HG03175 (cell line): Measurements from ENCODE around the gene NCEH1.
"Not testable (repeated sequence)": the region's sequence is repeated elsewhere in the genome, so short reads cannot be mapped to it uniquely, and the experiment has no call there.

ENCODE experiments used
- ATAC-seq: cut with Tn5 transposase; IDR thresholded peaks from one replicate; pipeline ENCODE4 v1.9.1; 2021; ENCODE audit warnings: mild to moderate bottlenecking, moderate library complexity; ENCODE audit not compliant: unreplicated experiment

NCEH1 gene

GRCh38 chr3:172710664-172711453, at the start of gene NCEH1:
TSS of gene NCEH1 (minus strand) at chr3:172711067. CDS start at chr3:172710984, 83 bp downstream.
- ATAC-seq, result peak; percentile 100

GRCh38 chr3:172760416-172760815, 49.5 kb upstream of the NCEH1 start:
- ATAC-seq, result not testable (repeated sequence)

- no peak for ATAC-seq
Observed at GRCh38 chr3:172753125-172753524, 42.3 kb upstream of the NCEH1 start.

DNA sequence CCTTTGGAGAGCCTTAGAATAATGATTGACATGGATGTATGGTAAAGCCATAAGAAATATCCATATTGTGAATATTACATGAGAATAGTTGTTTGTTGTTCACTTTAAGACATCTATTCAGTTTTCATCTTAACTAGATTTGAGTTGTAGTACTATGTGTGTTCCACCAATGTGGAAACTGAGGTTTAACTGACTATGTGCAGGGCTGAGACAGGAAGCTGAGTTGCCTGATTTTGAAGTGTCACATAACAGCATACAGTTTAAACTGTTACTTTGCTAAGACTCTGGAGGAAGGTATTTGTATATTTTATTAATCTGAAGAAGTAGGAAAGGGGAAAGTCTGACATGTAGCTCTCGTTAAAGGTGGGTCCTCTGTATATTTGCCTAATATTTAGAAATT, 41.8 kb upstream of the NCEH1 start:
- no peak for ATAC-seq

DNA sequence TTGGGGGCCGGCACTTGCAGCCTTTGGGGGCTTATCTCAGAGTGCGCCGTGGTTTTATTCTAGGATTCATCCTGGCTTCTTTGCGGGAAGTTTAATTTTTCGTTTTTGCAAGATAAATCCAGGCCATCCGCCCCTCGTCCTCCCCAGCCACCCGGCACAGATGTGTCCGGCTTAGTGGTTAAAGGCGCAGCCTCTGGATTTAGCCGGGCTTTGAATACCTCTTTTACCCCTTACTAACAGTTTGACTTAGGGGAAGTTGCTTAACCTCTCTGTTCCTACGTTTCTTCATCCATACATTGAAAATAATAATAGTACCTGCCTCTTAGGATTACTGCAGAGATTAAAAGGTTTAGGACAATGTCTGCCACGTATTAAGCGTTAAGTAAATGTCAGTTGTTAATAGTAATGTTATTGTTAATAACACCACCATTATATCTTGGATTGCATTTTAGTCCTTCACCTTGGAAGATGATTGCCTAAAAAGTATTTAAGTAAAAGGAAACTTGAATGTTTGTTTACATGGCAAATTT, 40.4 kb upstream of the NCEH1 start:
- peak; percentile 6 for ATAC-seq

GRCh38 chr3:172750368-172751174, 39.7 kb upstream of the NCEH1 start, which contains the start of gene ECT2:
TSS of gene ECT2 (plus strand) at chr3:172750726. CDS start at chr3:172754531, 3,805 bp downstream.
- ATAC-seq, result peak; percentile 96

DNA sequence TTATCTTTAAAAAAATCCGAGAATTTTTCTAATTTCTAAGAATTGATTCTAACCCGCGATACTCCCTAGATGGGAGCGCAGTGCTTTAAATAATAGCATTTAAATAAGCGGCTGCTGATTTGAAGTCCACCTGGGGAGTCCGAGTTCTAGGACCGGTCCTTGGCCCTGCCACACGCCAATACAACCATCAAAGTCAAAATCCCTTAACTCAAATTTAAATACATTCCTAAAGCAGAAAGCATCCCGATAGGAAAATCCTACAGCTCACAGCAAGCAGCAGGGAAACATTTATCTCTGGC, 39.2 kb upstream of the NCEH1 start:
- no peak for ATAC-seq

DNA sequence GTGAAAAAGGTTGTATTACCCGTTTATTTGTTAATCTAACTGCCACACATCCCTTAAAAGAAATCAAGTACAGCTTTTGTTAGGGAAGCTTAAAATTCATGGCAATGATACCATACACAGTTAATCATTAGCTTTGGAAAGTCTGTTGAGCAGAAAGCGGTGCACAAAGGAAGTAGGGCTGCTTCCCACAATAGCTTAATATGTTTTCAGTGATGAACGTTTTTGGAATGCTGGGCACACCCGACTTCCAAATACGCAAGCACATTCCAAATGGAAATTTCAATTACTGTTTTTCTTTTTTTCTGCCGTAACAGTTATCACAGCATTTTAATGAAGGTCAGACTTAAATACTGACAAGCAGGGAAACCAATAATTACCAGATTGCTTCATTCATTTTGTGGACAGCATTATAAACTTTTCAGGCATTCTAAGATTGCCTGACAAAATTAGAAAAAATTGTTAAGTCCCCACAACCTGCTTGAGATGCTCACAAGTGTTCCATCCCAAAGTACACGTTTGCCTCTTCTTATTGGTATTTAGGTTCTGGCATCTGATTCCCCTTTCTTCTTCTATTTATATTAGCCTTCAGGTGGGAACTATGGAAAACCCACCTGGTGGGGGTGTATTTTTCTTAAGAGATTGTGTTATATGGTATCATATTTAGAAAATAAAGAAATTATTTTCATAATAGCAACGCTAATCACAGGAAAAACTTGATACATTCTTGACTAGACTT, 38.5 kb upstream of the NCEH1 start:
- no peak for ATAC-seq

GRCh38 chr3:172746475-172746874, 35.6 kb upstream of the NCEH1 start:
- no peak for ATAC-seq

- ATAC-seq, result no peak
Observed at GRCh38 chr3:172739462-172739861, 28.6 kb upstream of the NCEH1 start.

DNA sequence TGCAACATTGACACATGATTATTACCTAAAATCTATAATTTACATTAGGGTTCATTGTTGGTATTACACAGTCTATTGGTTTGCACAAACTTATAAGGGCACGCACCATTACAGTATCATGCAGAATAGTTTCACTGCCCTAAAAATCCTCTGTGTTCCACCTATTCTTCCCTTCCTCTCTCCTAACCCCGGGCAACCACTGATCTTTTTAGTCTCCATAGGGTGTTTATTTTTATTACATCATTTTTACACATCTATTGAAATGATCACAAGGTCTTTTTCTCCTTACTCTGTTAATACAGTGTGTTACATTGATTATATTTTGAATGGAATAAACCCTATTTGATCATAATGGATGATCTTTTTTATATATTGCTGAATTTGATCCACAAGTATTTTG, 24.1 kb upstream of the NCEH1 start:
- ATAC-seq, result no peak

DNA sequence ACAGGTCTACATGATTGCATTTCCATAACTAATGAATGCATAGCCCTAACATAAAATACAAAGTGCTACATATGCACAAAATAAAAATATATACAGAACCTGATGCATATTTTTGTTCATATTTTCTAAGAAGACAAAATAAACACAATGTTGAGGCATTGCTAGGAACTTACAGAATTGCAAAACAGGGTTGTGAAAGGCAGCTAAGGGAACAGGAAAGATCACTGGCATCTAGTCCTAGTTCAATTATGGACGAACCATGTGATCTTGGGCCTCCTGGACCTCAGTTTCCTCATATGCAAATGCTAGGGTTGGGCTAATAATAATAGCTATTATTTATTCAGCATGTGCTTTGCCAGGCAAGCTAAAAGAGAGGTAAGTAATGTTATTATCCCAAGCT, 15.5 kb upstream of the NCEH1 start:
- ATAC-seq, result no peak

GRCh38 chr3:172722536-172723040, 11.7 kb upstream of the NCEH1 start:
- ATAC-seq, result not testable (repeated sequence)

DNA sequence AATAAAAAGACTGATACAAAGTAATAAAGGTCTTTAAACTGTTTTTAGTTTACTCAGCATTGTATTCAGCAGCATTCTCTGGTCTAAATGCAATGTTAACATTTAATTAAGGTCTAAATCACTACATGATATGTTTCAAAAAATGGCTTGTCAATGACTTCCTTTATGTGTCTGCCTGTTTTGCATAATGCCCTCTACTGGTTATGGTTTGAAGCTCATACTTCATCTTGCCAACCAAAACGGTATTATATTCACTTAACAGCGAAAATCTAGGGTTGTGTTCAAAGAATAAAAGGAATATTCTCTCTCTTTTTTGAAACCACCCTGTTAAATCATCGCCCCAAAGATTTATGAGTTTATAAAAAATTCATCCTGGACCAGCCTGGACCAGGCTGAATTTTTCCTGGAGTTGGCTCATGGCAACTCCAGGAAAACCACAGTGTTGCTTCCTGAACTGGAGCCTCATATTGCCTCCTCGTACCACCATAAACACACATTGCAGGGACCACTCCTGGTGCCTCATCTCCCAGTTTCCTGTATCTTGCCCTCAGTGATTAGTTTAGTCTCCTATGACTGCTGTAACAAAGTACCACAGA, 6.7 kb upstream of the NCEH1 start:
- peak; percentile 69 for ATAC-seq

- no peak for ATAC-seq
Observed at GRCh38 chr3:172716476-172716875, 5.6 kb upstream of the NCEH1 start.

DNA sequence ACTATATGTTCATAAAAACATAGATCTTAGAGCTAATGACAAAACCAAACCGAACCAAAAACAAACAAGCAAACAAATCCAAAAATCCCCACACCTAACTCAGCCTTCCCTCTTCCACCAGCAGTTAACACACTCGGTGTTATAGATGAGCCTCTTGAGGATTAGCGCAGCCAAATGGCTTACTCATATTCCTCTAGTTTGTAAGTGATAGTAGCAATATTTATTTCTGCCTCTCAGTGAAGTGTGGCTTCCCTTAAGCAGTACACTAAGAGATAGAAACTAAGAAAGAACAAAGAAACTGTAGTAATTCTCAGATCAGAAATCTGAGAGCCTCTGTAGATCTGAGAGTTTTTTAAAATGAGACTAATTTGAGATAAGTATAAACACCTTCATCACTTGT, 2.4 kb upstream of the NCEH1 start:
- ATAC-seq, result no peak

GRCh38 chr3:172711454-172711795, 558 bp upstream of the NCEH1 start:
- ATAC-seq, result peak; percentile 26

- ATAC-seq, result no peak
Observed at GRCh38 chr3:172709774-172710663, 848 bp downstream of the NCEH1 start.

DNA sequence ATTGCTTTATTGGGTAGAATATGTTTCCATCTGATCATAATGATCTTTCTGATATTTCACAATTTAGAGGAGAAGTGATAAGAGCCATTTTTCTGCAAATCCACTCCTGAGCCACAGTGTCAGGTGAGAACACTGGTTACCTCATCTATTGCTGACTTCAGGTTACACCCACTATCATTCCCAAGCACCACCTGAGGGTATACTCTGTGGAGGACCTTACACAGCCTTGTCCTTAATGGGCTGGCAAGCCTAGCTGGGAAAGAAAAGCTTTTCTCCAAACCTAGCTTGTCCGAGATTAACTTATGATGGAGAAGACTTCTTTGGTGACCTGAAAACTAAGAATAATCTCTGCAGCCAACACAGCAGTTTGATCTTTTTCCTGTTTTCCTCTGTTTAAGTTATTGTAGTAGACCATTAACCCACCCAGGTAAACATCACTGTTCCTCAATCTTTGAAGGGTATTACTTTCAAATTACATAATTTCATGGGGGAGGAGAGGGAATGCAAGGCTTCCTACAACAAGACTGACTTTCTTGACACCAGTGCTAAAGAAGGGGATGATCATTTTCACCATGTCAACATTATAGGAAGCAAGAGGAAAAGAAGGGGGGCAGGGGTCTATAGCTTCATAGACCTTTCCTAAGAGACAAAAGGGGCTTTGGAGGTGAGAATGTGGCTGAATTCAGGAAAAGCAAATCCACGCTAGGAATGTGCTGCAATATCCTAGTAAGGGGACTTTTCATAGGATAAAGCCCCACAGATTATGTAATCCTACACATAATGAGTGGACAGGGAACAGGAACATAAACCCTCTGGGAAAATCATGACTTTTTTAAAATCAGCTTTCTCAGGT, 1.7 kb downstream of the NCEH1 start:
- no peak for ATAC-seq
